K562 (cell line): ENCODE data around the gene OBSCN. TPM values are rescaled to one million over a fixed set of nuclear protein-coding genes. Genes with fewer than 3 reads are reported as not detected.

Source experiments
- CBFA2T2 ChIP-seq: fragments of 450-650 bp; conservative IDR thresholded peaks from 2 replicates; pipeline ENCODE4 v1.6.1; 2017; ENCODE audit warnings: mild to moderate bottlenecking
- CHD4 ChIP-seq: fragments of 200-600 bp; sonication (generic); IDR thresholded peaks from 3 replicates; pipeline ENCODE4 v1.6.1; 2012; ENCODE audit warnings: low read depth, mild to moderate bottlenecking, mixed read lengths, low read length, inconsistent platforms; ENCODE audit not compliant: insufficient read depth, insufficient replicate concordance, poor library complexity, severe bottlenecking
- CREB1 ChIP-seq, 2 experiments: sonication (generic) in 1 of 2; formaldehyde crosslinking in 1 of 2; IDR thresholded peaks; 2 replicates each; pipeline versions ENCODE4 v1.6.1 to v1.8.0; 2012 to 2022; ENCODE audit warnings: inconsistent platforms in 1 of 2, mild to moderate bottlenecking in 1 of 2, missing genetic modification reagents in 1 of 2, moderate library complexity in 1 of 2
- CREM ChIP-seq: IDR thresholded peaks from 2 replicates; pipeline ENCODE4 v1.6.1; 2014; ENCODE audit warnings: antibody characterized with exemption, low read depth
- ELF1 ChIP-seq: fragments of 200-800 bp; sonication (Bioruptor generic); IDR thresholded peaks from 2 replicates; pipeline ENCODE4 v1.6.1; 2016; ENCODE audit warnings: missing genetic modification characterization, missing compliant biosample characterization
- ETV5 ChIP-seq: sonication (generic); formaldehyde crosslinking; IDR thresholded peaks from 2 replicates; pipeline ENCODE4 v1.4.0; 2020; ENCODE audit warnings: low read depth, mild to moderate bottlenecking, missing genetic modification reagents
- HMGN3 ChIP-seq: IDR thresholded peaks from 2 replicates; pipeline ENCODE4 v1.6.1; 2011; ENCODE audit warnings: borderline replicate concordance, low read depth, mild to moderate bottlenecking, mixed read lengths, low read length; ENCODE audit not compliant: insufficient read length; ENCODE audit errors: extremely low read depth
- ILF3 ChIP-seq: fragments of 450-650 bp; IDR thresholded peaks from 2 replicates; pipeline ENCODE4 v1.6.1; 2018; ENCODE audit warnings: antibody characterized with exemption, mild to moderate bottlenecking, moderate library complexity, borderline replicate concordance
- KAT7 ChIP-seq: sonication (generic); formaldehyde crosslinking; IDR thresholded peaks from 2 replicates; pipeline ENCODE4 v1.8.0; 2022; ENCODE audit warnings: missing genetic modification reagents, mild to moderate bottlenecking, borderline replicate concordance
- MXI1 ChIP-seq: IDR thresholded peaks from 2 replicates; pipeline ENCODE4 v1.6.1; 2011; ENCODE audit warnings: low read depth, mild to moderate bottlenecking, improper control_type of control experiment, low read length
- PTRF ChIP-seq: fragments of 450-650 bp; IDR thresholded peaks from 2 replicates; pipeline ENCODE4 v1.6.1; 2016; ENCODE audit warnings: mild to moderate bottlenecking, missing genetic modification characterization, missing compliant biosample characterization
- ZFX ChIP-seq: sonication (generic); formaldehyde crosslinking; IDR thresholded peaks from 2 replicates; pipeline ENCODE4 v1.8.0; 2022; ENCODE audit warnings: mild to moderate bottlenecking, missing genetic modification reagents, moderate library complexity
- ZNF175 ChIP-seq: fragments of 200-800 bp; sonication (Bioruptor generic); IDR thresholded peaks from 2 replicates; pipeline ENCODE4 v1.6.1; 2016; ENCODE audit warnings: low read depth, mild to moderate bottlenecking, missing genetic modification characterization, missing compliant biosample characterization
- ZNF224 ChIP-seq: sonication (generic); formaldehyde crosslinking; IDR thresholded peaks from 2 replicates; pipeline ENCODE4 v1.8.0; 2022; ENCODE audit warnings: mild to moderate bottlenecking, missing genetic modification reagents
- ZNF239 ChIP-seq: fragments of 250-450 bp; sonication (Bioruptor Pico); IDR thresholded peaks from 2 replicates; pipeline ENCODE4 v1.4.0; 2020; ENCODE audit warnings: mild to moderate bottlenecking
- ZNF561 ChIP-seq: fragments of 450-650 bp; formaldehyde crosslinking; conservative IDR thresholded peaks from 2 replicates; pipeline ENCODE4 v1.4.0; 2020; ENCODE audit warnings: mild to moderate bottlenecking, moderate library complexity
- polyA plus RNA-seq, 8 experiments: library from polyadenylated mRNA; depleted of rRNA in 4 of 8; stranded (reverse) in 5 of 8; unstranded in 3 of 8; fragments of >200 nt; fragmentation: Nextera tagmentation in 2 of 8; fragmentation: Illumina TruSeq in 1 of 8; extraction: Ambion mirVana in 2 of 8; extraction: Trizol in 1 of 8; gene quantifications; 2 replicates each; pipeline versions ENCODE4 v1.2.1 to v1.2.3, GENCODE V29; 2011 to 2014; ENCODE audit warnings: inconsistent platforms in 1 of 8, missing spikeins in 1 of 8
- total RNA-seq, 7 experiments: library from RNA; depleted of rRNA in 6 of 7; stranded (reverse); fragments of >200 nt in 6 of 7; fragmentation: Illumina TruSeq in 2 of 7; extraction: Trizol in 2 of 7; gene quantifications; 2 replicates each; pipeline versions ENCODE4 v1.2.1 to v1.2.3, GENCODE V29; 2011 to 2021; ENCODE audit warnings: low replicate concordance in 1 of 7
- TF ChIP-seq, protein P1 (sequence below), 2 experiments: fragments of 450-650 bp in 1 of 2; sonication (generic) in 1 of 2; formaldehyde crosslinking in 1 of 2; IDR thresholded peaks in 1 of 2; conservative IDR thresholded peaks in 1 of 2; 2 replicates each; pipeline versions ENCODE4 v1.6.1 to v1.8.1; 2016 to 2023; ENCODE audit warnings: mild to moderate bottlenecking in 2 of 2, moderate library complexity in 2 of 2, inconsistent platforms in 1 of 2, missing genetic modification reagents in 1 of 2
- TF ChIP-seq, protein P2 (sequence below): sonication (generic); formaldehyde crosslinking; IDR thresholded peaks from 2 replicates; pipeline ENCODE4 v1.8.1; 2023; ENCODE audit warnings: mild to moderate bottlenecking, missing genetic modification reagents
- TF ChIP-seq, protein P3 (sequence below), 2 experiments: IDR thresholded peaks; 2 replicates each; pipeline ENCODE4 v1.6.1; 2011; ENCODE audit warnings: borderline replicate concordance in 1 of 2, control low read depth in 1 of 2, low read depth in 1 of 2, low read length in 1 of 2, mild to moderate bottlenecking in 1 of 2, mixed read lengths in 1 of 2, moderate library complexity in 1 of 2; ENCODE audit not compliant: insufficient read depth in 1 of 2, insufficient read length in 1 of 2, poor library complexity in 1 of 2, severe bottlenecking in 1 of 2; ENCODE audit errors: extremely low read depth in 1 of 2
- TF ChIP-seq, protein P4 (sequence below), 2 experiments: fragments of 450-650 bp; IDR thresholded peaks; 2 replicates each; pipeline ENCODE4 v1.6.1; 2016

OBSCN gene
- total and polyA plus RNA-seq, 9 of the 15 experiments (the other 6 are each of a cell fraction or from before 2014, with no cell fraction given) = 0.18 to 19.7 (median 3.6) TPM

DNA sequence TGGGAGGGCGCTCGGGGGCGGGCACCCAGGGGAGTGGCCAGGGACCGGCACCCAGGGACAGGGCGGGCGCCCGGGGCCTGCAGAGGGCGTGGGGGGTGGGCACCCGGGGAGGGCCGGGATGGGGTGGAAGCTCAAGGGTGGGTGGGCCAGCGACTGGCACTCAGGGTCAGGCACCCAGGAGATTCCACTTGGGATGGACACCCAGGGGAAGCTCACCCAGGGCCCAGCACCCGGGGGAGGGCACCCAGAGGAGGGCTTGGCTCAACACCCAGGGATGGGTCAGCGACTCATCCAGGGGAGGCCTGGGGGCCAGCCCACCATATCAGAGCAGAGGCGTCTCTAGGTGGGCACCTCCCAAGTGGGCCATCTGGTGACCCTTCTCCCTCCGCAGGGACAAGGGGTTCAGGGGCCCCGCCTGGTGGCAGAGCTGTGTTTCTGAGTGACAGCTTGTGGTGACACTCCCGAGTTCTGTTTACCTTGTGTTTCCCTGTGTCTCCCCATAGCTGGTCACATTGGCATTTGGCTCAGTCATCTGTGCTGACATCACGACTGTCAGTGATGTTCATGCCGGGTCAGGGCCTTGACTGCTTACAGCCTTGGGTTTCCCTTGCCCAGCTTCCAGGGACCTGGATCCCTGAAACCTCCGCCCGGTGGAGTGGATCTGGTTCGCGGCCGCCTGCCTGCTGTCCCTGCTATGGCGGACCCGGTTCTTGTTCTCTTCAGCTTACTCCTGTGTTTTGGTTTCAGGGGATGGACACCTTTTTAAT, 41.5 kb upstream of the OBSCN start (continued):
- TF ChIP-seq CHD4 (peak; percentile 50), ZNF224 (CRISPR knock-in tag) (0 out of 2 replicates have a peak, but pooled peaks have one; percentile 16), CREB1 (IDR thresholded peaks at IDR 0.05) (peak; percentile 66), CREB1 (CRISPR knock-in tag; IDR thresholded peaks at IDR 0.05) (no peak), ZNF561 (CRISPR knock-in tag) (no peak), ETV5 (CRISPR knock-in tag) (peak; percentile 71; the same call in 1 of the 2 replicates), CREM (peak; percentile 75), ZNF239 (0 out of 2 replicates have a peak, but pooled peaks have one; percentile 35), PTRF (tag) (no peak), CBFA2T2 (no peak), HMGN3 (no peak), ZNF175 (CRISPR knock-in tag) (peak; percentile 8), KAT7 (CRISPR knock-in tag) (peak; percentile 25; the same call in 1 of the 2 replicates), ILF3 (no peak), ELF1 (no peak), MXI1 (peak; percentile 50; the same call in 1 of the 2 replicates), ZFX (CRISPR knock-in tag) (peak; percentile 28; the same call in 1 of the 2 replicates)
- TF ChIP-seq, protein P1, sequence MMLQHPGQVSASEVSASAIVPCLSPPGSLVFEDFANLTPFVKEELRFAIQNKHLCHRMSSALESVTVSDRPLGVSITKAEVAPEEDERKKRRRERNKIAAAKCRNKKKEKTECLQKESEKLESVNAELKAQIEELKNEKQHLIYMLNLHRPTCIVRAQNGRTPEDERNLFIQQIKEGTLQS (IDR thresholded peaks at IDR 0.05) = no peak; the same call in 1 of the 2 replicates
- TF ChIP-seq, protein P1 (CRISPR knock-in tag; conservative IDR thresholded peaks at IDR 0.05) = 0 out of 2 replicates have a peak, but pooled peaks have one; percentile 10
- TF ChIP-seq, protein P2, sequence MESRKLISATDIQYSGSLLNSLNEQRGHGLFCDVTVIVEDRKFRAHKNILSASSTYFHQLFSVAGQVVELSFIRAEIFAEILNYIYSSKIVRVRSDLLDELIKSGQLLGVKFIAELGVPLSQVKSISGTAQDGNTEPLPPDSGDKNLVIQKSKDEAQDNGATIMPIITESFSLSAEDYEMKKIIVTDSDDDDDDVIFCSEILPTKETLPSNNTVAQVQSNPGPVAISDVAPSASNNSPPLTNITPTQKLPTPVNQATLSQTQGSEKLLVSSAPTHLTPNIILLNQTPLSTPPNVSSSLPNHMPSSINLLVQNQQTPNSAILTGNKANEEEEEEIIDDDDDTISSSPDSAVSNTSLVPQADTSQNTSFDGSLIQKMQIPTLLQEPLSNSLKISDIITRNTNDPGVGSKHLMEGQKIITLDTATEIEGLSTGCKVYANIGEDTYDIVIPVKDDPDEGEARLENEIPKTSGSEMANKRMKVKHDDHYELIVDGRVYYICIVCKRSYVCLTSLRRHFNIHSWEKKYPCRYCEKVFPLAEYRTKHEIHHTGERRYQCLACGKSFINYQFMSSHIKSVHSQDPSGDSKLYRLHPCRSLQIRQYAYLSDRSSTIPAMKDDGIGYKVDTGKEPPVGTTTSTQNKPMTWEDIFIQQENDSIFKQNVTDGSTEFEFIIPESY (CRISPR knock-in tag) = peak; percentile 90
- TF ChIP-seq, protein P3, sequence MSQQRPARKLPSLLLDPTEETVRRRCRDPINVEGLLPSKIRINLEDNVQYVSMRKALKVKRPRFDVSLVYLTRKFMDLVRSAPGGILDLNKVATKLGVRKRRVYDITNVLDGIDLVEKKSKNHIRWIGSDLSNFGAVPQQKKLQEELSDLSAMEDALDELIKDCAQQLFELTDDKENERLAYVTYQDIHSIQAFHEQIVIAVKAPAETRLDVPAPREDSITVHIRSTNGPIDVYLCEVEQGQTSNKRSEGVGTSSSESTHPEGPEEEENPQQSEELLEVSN (IDR thresholded peaks at IDR 0.05; ENCODE audit: borderline replicate concordance in 1 of 2, extremely low read depth in 1 of 2, insufficient read depth in 1 of 2, insufficient read length in 1 of 2, low read depth in 1 of 2, low read length in 1 of 2, poor library complexity in 1 of 2, severe bottlenecking in 1 of 2) = peak in 1 of 2 experiments; percentile 47
- TF ChIP-seq, protein P4, sequence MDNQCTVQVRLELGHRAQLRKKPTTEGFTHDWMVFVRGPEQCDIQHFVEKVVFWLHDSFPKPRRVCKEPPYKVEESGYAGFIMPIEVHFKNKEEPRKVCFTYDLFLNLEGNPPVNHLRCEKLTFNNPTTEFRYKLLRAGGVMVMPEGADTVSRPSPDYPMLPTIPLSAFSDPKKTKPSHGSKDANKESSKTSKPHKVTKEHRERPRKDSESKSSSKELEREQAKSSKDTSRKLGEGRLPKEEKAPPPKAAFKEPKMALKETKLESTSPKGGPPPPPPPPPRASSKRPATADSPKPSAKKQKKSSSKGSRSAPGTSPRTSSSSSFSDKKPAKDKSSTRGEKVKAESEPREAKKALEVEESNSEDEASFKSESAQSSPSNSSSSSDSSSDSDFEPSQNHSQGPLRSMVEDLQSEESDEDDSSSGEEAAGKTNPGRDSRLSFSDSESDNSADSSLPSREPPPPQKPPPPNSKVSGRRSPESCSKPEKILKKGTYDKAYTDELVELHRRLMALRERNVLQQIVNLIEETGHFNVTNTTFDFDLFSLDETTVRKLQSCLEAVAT (IDR thresholded peaks at IDR 0.05) = peak in 1 of 2 experiments; percentile 76; a peak in 1 of 4 replicates
